DND-41 (cell line): ENCODE measurements around the gene VAC14.

Experiments used
- ATAC-seq: fragments of 200-7000 bp; cut with Tn5 transposase; 3 replicates; pipeline ENCODE4 v1.9.1; 2021; ENCODE audit warnings: low read depth; ENCODE audit not compliant: insufficient read depth
- DNase-seq: peaks from one replicate; pipeline ENCODE4 v3.0.0-alpha.2; 2020
- H2AFZ ChIP-seq: 2 replicates; pipeline ENCODE4 v1.6.0; 2012; ENCODE audit warnings: low read depth, low read length
- H3K27ac ChIP-seq: 2 replicates; pipeline ENCODE4 v1.5.1; 2012; ENCODE audit warnings: low read length, inconsistent platforms
- H3K27me3 ChIP-seq: fragments of 200-600 bp; sonication (generic); 2 replicates; pipeline ENCODE4 v1.6.0; 2012; ENCODE audit warnings: low read length, mild to moderate bottlenecking, inconsistent platforms; ENCODE audit not compliant: insufficient read depth, poor library complexity
- H3K36me3 ChIP-seq: 2 replicates; pipeline ENCODE4 v1.5.1; 2012; ENCODE audit warnings: low read length, inconsistent platforms; ENCODE audit not compliant: insufficient read depth
- H3K4me1 ChIP-seq: 2 replicates; pipeline ENCODE4 v1.5.1; 2012; ENCODE audit warnings: mild to moderate bottlenecking, low read length; ENCODE audit not compliant: insufficient read depth
- H3K4me2 ChIP-seq: 2 replicates; pipeline ENCODE4 v1.6.0; 2012; ENCODE audit warnings: mild to moderate bottlenecking, moderate library complexity, low read length, inconsistent platforms; ENCODE audit not compliant: insufficient read depth
- H3K4me3 ChIP-seq, 2 experiments: fragments of 200-600 bp in 1 of 2; shearing (Covaris generic) in 1 of 2; 2 replicates each; pipeline ENCODE4 v1.5.1; 2012 to 2016; ENCODE audit warnings: inconsistent platforms in 2 of 2, low read length in 2 of 2, mild to moderate bottlenecking in 2 of 2, low read depth in 1 of 2, moderate library complexity in 1 of 2
- H3K79me2 ChIP-seq: 2 replicates; pipeline ENCODE4 v1.6.0; 2012; ENCODE audit warnings: low read length, inconsistent platforms; ENCODE audit not compliant: insufficient read depth
- H3K9ac ChIP-seq: 2 replicates; pipeline ENCODE4 v1.6.0; 2012; ENCODE audit warnings: low read depth, mild to moderate bottlenecking, inconsistent platforms, low read length, moderate library complexity
- H3K9me3 ChIP-seq: 2 replicates; pipeline ENCODE4 v1.5.1; 2012; ENCODE audit warnings: low read length, moderate library complexity, mild to moderate bottlenecking, inconsistent platforms; ENCODE audit not compliant: insufficient read depth, severe bottlenecking
- H4K20me1 ChIP-seq: 2 replicates; pipeline ENCODE4 v1.6.0; 2012; ENCODE audit warnings: low read length; ENCODE audit not compliant: insufficient read depth
- EZH2 ChIP-seq: IDR thresholded peaks from 3 replicates; pipeline ENCODE4 v1.6.1; 2012; ENCODE audit warnings: borderline replicate concordance, low read depth, mild to moderate bottlenecking, moderate library complexity, low read length, inconsistent platforms; ENCODE audit not compliant: severe bottlenecking
- TF ChIP-seq, protein P1 (sequence below): IDR thresholded peaks from 2 replicates; pipeline ENCODE4 v1.5.1; 2012; ENCODE audit warnings: borderline replicate concordance, low read length, moderate library complexity, mild to moderate bottlenecking; ENCODE audit not compliant: poor library complexity, severe bottlenecking; ENCODE audit errors: extremely low read depth

VAC14 gene

DNA sequence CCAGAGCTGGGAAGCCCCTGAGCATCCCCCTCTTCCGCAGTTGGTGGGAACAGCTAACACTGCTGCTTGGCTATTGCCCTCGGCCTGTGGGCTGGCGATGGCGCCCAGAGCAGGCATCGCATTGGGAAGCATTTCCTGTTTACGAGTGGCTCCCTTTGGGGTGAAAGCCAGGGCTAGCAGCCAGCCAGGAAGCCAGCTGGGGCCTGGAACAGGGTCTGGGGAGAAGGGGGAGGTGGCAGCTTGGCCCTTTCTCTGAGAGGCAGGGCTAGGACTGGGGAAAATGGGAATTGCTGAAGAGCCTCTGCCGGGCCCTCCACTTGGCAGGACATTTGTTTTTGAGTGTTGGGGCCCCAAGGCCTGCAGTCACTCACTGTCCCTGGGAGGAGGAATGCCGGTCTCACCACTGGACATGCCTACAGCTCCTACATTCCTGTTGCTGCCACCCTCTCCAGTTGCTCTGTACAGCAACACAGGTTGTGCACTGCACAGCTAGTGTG lies 112.7 kb downstream of the VAC14 start:
- TF ChIP-seq EZH2, result no peak
- TF ChIP-seq, protein P1, sequence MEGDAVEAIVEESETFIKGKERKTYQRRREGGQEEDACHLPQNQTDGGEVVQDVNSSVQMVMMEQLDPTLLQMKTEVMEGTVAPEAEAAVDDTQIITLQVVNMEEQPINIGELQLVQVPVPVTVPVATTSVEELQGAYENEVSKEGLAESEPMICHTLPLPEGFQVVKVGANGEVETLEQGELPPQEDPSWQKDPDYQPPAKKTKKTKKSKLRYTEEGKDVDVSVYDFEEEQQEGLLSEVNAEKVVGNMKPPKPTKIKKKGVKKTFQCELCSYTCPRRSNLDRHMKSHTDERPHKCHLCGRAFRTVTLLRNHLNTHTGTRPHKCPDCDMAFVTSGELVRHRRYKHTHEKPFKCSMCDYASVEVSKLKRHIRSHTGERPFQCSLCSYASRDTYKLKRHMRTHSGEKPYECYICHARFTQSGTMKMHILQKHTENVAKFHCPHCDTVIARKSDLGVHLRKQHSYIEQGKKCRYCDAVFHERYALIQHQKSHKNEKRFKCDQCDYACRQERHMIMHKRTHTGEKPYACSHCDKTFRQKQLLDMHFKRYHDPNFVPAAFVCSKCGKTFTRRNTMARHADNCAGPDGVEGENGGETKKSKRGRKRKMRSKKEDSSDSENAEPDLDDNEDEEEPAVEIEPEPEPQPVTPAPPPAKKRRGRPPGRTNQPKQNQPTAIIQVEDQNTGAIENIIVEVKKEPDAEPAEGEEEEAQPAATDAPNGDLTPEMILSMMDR, result no peak
- Histone ChIP-seq H4K20me1 (peaks cover 22% of the 10 kb centered on the region), H3K4me2 (no peak overlapping the region), H3K4me3 (no peak overlapping the region), H3K9ac (no peak overlapping the region), H3K79me2 (peaks cover 17% of the 10 kb centered on the region), H3K36me3 (peaks cover 7% of the 10 kb centered on the region; the same call in 1 of the 2 replicates), H3K27me3 (no peaks in the 10 kb centered on the region), H3K9me3 (no peaks in the 10 kb centered on the region), H3K4me1 (peaks cover 22% of the 10 kb centered on the region), H2AFZ (no peak overlapping the region), H3K27ac (no peak overlapping the region)
- DNase-seq (no peak), ATAC-seq (no peak)

DNA sequence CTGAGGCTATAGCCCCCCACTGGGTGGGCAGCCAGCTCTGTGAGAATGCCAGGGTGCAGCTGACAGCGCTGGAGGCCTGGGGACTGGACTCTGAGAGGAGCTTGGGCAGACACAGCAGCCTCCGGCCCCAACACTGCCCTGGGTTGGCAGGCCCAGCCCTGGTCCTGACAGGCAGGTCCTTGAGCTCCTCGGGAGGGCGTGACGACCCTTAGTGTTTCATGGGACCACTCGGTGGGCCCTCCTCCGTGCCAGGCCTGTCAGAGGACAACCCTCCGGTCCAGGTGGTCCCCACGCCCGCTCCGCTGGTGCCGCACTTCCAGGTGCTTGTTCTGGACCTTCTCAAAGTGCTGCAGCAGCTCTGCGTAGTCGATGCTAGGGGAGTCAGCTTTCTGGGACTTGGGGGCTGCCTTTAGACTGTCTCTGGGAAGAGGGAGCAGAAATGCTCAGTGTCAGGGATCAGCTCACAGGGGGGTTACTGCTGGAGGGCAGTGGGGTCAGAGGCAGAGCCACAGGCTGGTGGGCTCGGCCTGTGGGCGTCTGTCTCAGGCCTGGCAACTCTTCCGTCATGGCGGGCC lies 113.2 kb downstream of the VAC14 start:
- no peak overlapping the region for H2AFZ ChIP-seq
- H3K27ac ChIP-seq, result no peak overlapping the region
- no peak overlapping the region for H3K4me2 ChIP-seq
- TF ChIP-seq EZH2, result no peak
- TF ChIP-seq, protein P1, result no peak
- H3K4me1 ChIP-seq, result peaks cover 22% of the 10 kb centered on the region
- H3K36me3 ChIP-seq, result peaks cover 7% of the 10 kb centered on the region; the same call in 1 of the 2 replicates
- DNase-seq (no peak), ATAC-seq (no peak)
- H3K27me3 ChIP-seq, result no peaks in the 10 kb centered on the region
- H4K20me1 ChIP-seq, result peaks cover 22% of the 10 kb centered on the region
- peaks cover 21% of the 10 kb centered on the region for H3K79me2 ChIP-seq
- no peaks in the 10 kb centered on the region for H3K9me3 ChIP-seq
- H3K9ac ChIP-seq, result no peak overlapping the region
- H3K4me3 ChIP-seq, result no peak overlapping the region

- peaks cover 7% of the 10 kb centered on the region; the same call in 1 of the 2 replicates for H3K36me3 ChIP-seq
- no peak overlapping the region for H3K27ac ChIP-seq
- H2AFZ ChIP-seq, result no peak overlapping the region
- H3K9me3 ChIP-seq, result no peaks in the 10 kb centered on the region
- H3K4me3 ChIP-seq, result no peak overlapping the region
- peaks cover 22% of the 10 kb centered on the region for H3K4me1 ChIP-seq
- DNase-seq (no peak), ATAC-seq (no peak)
- H3K9ac ChIP-seq, result no peak overlapping the region
- peaks cover 27% of the 10 kb centered on the region for H4K20me1 ChIP-seq
- peaks cover 23% of the 10 kb centered on the region for H3K79me2 ChIP-seq
- H3K27me3 ChIP-seq, result no peaks in the 10 kb centered on the region
- H3K4me2 ChIP-seq, result 0 out of 2 replicates have a peak overlapping the region, but pooled peaks have one; percentile 80
- no peak for TF ChIP-seq EZH2
- TF ChIP-seq, protein P1, result no peak
Measured at GRCh38 chr16:70687102-70687511, 113.9 kb downstream of the VAC14 start.
